Keratinocyte (primary cell): Measurements from ENCODE around the gene CD226. TPM values are rescaled to one million over a fixed set of nuclear protein-coding genes. Genes with fewer than 3 reads are reported as not detected.

ENCODE experiments used
- DNase-seq: peaks from one replicate; pipeline ENCODE4 v3.0.0-alpha.2; 2011; ENCODE audit warnings: low read depth, missing footprints, low spot score
- FAIRE-seq: peaks from 2 replicates; lab custom pipeline; 2011; peaks lifted over from hg19 to GRCh38; lab: Jason Lieb, UNC
- H2AFZ ChIP-seq: 2 replicates; pipeline ENCODE4 v1.6.0; 2012; ENCODE audit warnings: low read length, control low read depth, inconsistent platforms; ENCODE audit not compliant: control insufficient read depth
- H3K27ac ChIP-seq: 2 replicates; pipeline ENCODE4 v1.5.1; 2011; ENCODE audit warnings: low read length; ENCODE audit not compliant: control insufficient read depth, insufficient read depth
- H3K27me3 ChIP-seq: 3 replicates; pipeline ENCODE4 v1.6.0; 2011; ENCODE audit warnings: low read length; ENCODE audit not compliant: control insufficient read depth, insufficient read depth; ENCODE audit errors: extremely low read depth
- H3K36me3 ChIP-seq, 2 experiments: 2 replicates in 1 of 2; 3 replicates in 1 of 2; pipeline ENCODE4 v1.5.1; 2011; ENCODE audit warnings: low read length in 2 of 2, mild to moderate bottlenecking in 1 of 2; ENCODE audit not compliant: control insufficient read depth in 2 of 2, insufficient read depth in 2 of 2; ENCODE audit errors: extremely low read depth in 1 of 2
- H3K4me1 ChIP-seq: 3 replicates; pipeline ENCODE4 v1.5.1; 2011; ENCODE audit warnings: low read length; ENCODE audit not compliant: control insufficient read depth, insufficient read depth; ENCODE audit errors: extremely low read depth
- H3K4me2 ChIP-seq: 3 replicates; pipeline ENCODE4 v1.6.0; 2011; ENCODE audit warnings: low read depth, low read length; ENCODE audit not compliant: control insufficient read depth, insufficient read depth; ENCODE audit errors: extremely low read depth
- H3K4me3 ChIP-seq, 3 experiments: fragments of 200-600 bp in 1 of 3; sonication (generic) in 1 of 3; 2 replicates in 2 of 3; 3 replicates in 1 of 3; pipeline ENCODE4 v1.5.1; 2011 to 2016; ENCODE audit warnings: low read length in 3 of 3, mild to moderate bottlenecking in 3 of 3, control low read depth in 2 of 3, inconsistent platforms in 1 of 3, low read depth in 1 of 3, mixed read lengths in 1 of 3, mixed run types in 1 of 3, moderate library complexity in 1 of 3; ENCODE audit not compliant: control insufficient read depth in 2 of 3, insufficient read depth in 2 of 3; ENCODE audit errors: extremely low read depth in 1 of 3
- H3K79me2 ChIP-seq: 2 replicates; pipeline ENCODE4 v1.6.0; 2012; ENCODE audit warnings: low read length; ENCODE audit not compliant: control insufficient read depth, insufficient read depth
- H3K9ac ChIP-seq: 3 replicates; pipeline ENCODE4 v1.6.0; 2011; ENCODE audit warnings: low read length; ENCODE audit not compliant: control insufficient read depth, insufficient read depth; ENCODE audit errors: extremely low read depth
- H3K9me1 ChIP-seq: 3 replicates; pipeline ENCODE4 v1.6.0; 2011; ENCODE audit warnings: low read length; ENCODE audit not compliant: control insufficient read depth, insufficient read depth; ENCODE audit errors: extremely low read depth
- H3K9me3 ChIP-seq: 2 replicates; pipeline ENCODE4 v1.5.1; 2012; ENCODE audit warnings: low read depth, low read length; ENCODE audit not compliant: control insufficient read depth
- H4K20me1 ChIP-seq: 3 replicates; pipeline ENCODE4 v1.6.0; 2011; ENCODE audit warnings: low read length; ENCODE audit not compliant: control insufficient read depth, insufficient read depth; ENCODE audit errors: extremely low read depth
- CTCF ChIP-seq, 3 experiments: IDR thresholded peaks in 1 of 3; conservative IDR thresholded peaks in 1 of 3; optimal IDR thresholded peaks in 1 of 3; 2 replicates in 2 of 3; 3 replicates in 1 of 3; pipeline versions ENCODE3 to v1.5.1; 2011; ENCODE audit warnings: low read length in 3 of 3, mild to moderate bottlenecking in 3 of 3, moderate library complexity in 2 of 3, control low read depth in 1 of 3, inconsistent platforms in 1 of 3; ENCODE audit not compliant: insufficient read depth in 2 of 3; ENCODE audit errors: extremely low read depth in 1 of 3
- EZH2 ChIP-seq: IDR thresholded peaks from one replicate; pipeline ENCODE4 v1.6.1; 2012; ENCODE audit warnings: inconsistent platforms, mild to moderate bottlenecking, low read length, moderate library complexity
- dilution Hi-C: fragments of 300-500 bp; cut with MboI; formaldehyde crosslinking; loops from one replicate; pipeline ENCODE4 v1.7.0; 2020; ENCODE audit warnings: low sequenced_read_pairs; ENCODE audit not compliant: extremely low pct_ligation_motif_present
- polyA plus RNA-seq, 5 experiments: library from polyadenylated mRNA; depleted of rRNA in 3 of 5; stranded (reverse) in 3 of 5; stranded (forward) in 1 of 5; unstranded in 1 of 5; fragments of >200 nt; gene quantifications; 1 replicate in 1 of 5; 2 replicates in 3 of 5; 3 replicates in 1 of 5; pipeline versions ENCODE4 v1.2.1 to v1.2.3, GENCODE V29; 2011 to 2012; ENCODE audit warnings: missing spikeins in 2 of 5, low read depth in 1 of 5, low replicate concordance in 1 of 5

Gene CD226
- polyA plus RNA-seq, 1 donor (not counting 4 experiments of a cell fraction or from before 2014, with no cell fraction given), result 1.3 TPM

- H3K4me1 ChIP-seq, result no peaks in the 10 kb centered on the region
- TF ChIP-seq EZH2 (no peak), CTCF (optimal IDR thresholded peaks at IDR 0.05 in 1 of 3, IDR thresholded peaks at IDR 0.05 in 1 of 3, conservative IDR thresholded peaks at IDR 0.05 in 1 of 3; ENCODE audit: extremely low read depth in 1 of 3, insufficient read depth in 2 of 3, low read length in 3 of 3) (no peak)
- H3K4me2 ChIP-seq, result no peak overlapping the region
- no peak overlapping the region for H3K27ac ChIP-seq
- H3K79me2 ChIP-seq, result no peaks in the 10 kb centered on the region
- no peaks in the 10 kb centered on the region for H3K27me3 ChIP-seq
- H2AFZ ChIP-seq, result no peak overlapping the region
- H3K4me3 ChIP-seq, result no peak overlapping the region
- no peaks in the 10 kb centered on the region for H3K9me1 ChIP-seq
- H4K20me1 ChIP-seq, result no peaks in the 10 kb centered on the region
- H3K9ac ChIP-seq, result no peak overlapping the region
- DNase-seq (no peak), FAIRE-seq (no peak)
- dilution Hi-C loops, result no loop called here
- H3K9me3 ChIP-seq, result no peaks in the 10 kb centered on the region
- peaks cover 2 to 3% of the 10 kb centered on the region in 2 experiments for H3K36me3 ChIP-seq
Measured at GRCh38 chr18:69948256-69948655, 583 bp upstream of the CD226 start.

- Histone ChIP-seq H4K20me1 (no peaks in the 10 kb centered on the region), H3K9me3 (no peaks in the 10 kb centered on the region), H3K79me2 (no peaks in the 10 kb centered on the region), H3K27ac (no peak overlapping the region), H3K4me1 (no peaks in the 10 kb centered on the region), H3K9me1 (no peaks in the 10 kb centered on the region), H3K9ac (no peak overlapping the region), H2AFZ (no peak overlapping the region), H3K36me3 (peaks cover 2 to 3% of the 10 kb centered on the region in 2 experiments), H3K4me3 (no peak overlapping the region), H3K27me3 (no peaks in the 10 kb centered on the region), H3K4me2 (no peak overlapping the region)
- FAIRE-seq (no peak), DNase-seq (no peak)
- dilution Hi-C loops, result no loop called here
- TF ChIP-seq CTCF (optimal IDR thresholded peaks at IDR 0.05 in 1 of 3, IDR thresholded peaks at IDR 0.05 in 1 of 3, conservative IDR thresholded peaks at IDR 0.05 in 1 of 3; ENCODE audit: extremely low read depth in 1 of 3, insufficient read depth in 2 of 3, low read length in 3 of 3), result no peak
- TF ChIP-seq EZH2, result no peak
Measured at GRCh38 chr18:69946608-69947155, 991 bp downstream of the CD226 start.
